ENCODE data around the gene THAP10.
"Not testable (repeated sequence)": the region's sequence is repeated elsewhere in the genome, so short reads cannot be mapped to it uniquely, and the experiment has no call there.

Gene THAP10

DNA sequence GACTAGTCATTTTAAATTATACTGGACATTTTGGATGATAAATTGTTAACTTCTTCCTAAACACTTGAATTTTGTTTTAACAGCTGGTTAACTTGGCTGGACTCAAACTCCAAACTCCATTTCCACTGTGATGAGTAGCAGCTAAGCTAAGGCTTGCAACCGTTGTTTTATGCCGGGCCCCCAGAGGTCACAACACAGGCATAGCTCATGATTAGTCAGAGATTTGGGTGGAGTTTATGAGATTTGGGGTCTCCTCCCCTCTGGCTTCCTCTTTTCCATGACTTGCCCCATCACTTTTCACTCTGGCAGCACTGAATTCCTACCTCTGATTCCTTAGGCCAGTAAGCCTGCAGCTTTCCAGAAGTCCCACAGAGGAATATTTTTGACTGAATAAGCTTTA, 12.8 kb downstream of the THAP10 start:
- DNase-seq (ENCODE audit: low read depth) = peak; percentile 47
- H3K4me3 ChIP-seq (ENCODE audit: low read length) = no peak overlapping the region
- TF ChIP-seq, protein P1, sequence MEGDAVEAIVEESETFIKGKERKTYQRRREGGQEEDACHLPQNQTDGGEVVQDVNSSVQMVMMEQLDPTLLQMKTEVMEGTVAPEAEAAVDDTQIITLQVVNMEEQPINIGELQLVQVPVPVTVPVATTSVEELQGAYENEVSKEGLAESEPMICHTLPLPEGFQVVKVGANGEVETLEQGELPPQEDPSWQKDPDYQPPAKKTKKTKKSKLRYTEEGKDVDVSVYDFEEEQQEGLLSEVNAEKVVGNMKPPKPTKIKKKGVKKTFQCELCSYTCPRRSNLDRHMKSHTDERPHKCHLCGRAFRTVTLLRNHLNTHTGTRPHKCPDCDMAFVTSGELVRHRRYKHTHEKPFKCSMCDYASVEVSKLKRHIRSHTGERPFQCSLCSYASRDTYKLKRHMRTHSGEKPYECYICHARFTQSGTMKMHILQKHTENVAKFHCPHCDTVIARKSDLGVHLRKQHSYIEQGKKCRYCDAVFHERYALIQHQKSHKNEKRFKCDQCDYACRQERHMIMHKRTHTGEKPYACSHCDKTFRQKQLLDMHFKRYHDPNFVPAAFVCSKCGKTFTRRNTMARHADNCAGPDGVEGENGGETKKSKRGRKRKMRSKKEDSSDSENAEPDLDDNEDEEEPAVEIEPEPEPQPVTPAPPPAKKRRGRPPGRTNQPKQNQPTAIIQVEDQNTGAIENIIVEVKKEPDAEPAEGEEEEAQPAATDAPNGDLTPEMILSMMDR (conservative IDR thresholded peaks at IDR 0.05; ENCODE audit: low read length) = no peak

DNA sequence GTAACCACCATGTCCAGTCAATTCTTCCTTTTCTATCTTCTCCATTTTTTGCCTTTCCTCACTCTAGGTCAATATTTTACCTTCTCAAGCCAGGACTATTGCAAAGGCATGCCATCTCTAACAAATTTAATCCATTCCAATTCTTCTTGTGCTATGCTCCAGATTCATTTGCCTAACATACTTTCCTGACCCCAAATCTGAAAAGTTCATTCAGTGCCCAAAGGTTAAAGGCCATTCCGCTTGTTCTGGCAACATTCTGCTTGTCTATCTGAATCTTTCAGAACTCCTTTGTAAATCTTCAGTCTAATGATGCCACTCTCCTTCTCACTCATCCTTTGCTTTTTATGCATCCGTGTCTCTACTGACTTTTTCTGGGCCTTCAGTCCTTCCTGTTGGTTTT, 15.6 kb downstream of the THAP10 start:
- H3K4me3 ChIP-seq (ENCODE audit: low read length) = no peak overlapping the region
- TF ChIP-seq, protein P1 (conservative IDR thresholded peaks at IDR 0.05; ENCODE audit: low read length) = no peak
- no peak for DNase-seq (ENCODE audit: low read depth)

DNA sequence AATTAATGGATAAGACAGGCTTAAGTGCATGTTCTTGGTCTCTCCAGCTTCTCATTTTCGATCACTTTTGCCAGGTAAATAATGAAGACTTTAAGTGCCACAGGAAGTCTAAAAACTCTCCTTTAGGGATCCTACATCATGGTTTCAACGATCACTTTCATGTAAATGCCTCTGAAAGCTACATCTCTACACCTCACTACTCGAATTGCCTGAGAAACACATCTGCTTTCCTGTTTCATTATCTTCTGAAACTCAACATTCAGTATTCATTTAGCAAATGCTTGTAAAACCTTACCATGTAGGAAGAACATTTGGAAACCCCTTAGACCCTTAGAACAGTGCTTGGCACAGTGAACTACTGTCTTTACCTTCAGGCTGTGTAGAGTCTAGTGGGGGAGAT, 16.2 kb downstream of the THAP10 start:
- TF ChIP-seq, protein P1 (conservative IDR thresholded peaks at IDR 0.05; ENCODE audit: low read length) = no peak
- H3K4me3 ChIP-seq (ENCODE audit: low read length) = no peak overlapping the region
- no peak for DNase-seq (ENCODE audit: low read depth)

DNA sequence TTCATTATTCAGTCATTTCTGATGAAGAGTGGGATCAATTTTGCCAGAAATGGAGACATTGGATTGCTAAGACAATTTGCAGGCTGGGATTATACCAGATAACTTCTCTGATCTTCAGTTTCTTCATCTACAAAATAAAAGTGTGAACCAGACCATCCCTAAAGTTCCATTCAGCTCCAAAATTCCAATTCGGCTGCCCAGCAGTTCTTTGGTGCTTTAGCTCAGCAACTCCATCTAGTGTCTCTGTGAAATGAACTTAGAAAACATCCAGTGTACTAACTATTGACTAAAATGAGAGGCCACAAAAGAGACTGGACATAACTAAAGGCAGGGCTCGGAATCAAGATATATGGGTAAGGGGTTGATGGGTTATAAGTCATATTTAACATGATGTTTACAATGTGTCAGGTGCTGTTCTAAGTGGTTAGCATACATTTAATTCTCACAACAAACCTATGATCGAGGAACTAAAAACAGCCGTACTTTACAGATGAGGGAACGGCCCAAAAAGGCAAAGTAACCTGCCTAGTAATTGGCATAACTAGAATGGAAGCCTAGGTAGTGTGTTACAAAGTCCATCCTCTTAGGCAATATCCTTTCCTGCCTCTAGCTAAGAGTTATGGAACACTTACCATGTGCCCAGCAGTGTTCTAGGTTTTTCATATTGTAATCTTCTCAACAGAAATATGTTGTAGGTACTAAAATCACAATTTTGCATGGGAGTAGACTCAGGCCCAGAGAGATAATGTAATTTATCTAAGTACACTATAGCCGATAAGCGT, 17.0 kb downstream of the THAP10 start:
- no peak overlapping the region for H3K4me3 ChIP-seq (ENCODE audit: low read length)
- TF ChIP-seq, protein P1 (conservative IDR thresholded peaks at IDR 0.05; ENCODE audit: low read length) = peak; percentile 80
- peak; percentile 52 for DNase-seq (ENCODE audit: low read depth)

DNA sequence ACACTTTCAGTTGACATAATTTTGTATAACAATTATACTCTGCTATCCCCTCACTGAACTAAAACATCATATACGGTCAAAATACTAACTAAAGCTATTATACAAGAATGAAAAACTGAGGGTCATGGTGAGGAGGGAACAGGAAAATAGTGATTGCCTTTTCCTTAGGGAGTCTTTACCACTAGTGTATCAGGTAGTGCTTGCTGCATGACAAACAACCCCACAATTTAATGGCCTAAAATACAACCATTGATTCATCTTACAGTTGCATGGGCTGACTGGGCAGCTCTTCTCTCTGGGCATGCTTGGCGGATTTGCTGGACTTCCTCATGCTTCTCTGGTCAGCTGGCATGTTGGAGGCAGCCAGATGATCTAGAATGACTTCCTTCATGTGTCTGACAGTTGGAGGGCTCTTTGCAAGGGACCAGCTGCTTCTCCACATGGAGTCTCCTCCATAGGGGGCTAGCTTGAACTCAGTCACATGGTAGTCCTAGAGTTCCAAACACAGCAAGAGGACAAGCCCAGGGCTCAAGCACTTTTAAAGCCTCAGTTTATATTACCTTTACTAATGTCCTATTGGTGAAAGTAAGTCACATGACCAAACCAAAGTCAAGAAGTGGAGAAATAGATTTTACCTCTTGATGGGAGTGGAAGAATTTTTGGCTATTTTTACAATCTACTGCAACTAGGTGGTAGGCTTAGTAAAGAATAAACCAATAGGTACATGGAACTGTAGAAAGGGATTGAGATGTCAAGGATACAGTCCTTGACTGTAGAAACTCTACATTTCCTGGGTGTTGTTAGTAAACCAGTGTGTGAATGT, 18.8 kb downstream of the THAP10 start:
- TF ChIP-seq, protein P1 (conservative IDR thresholded peaks at IDR 0.05; ENCODE audit: low read length) = no peak
- H3K4me3 ChIP-seq (ENCODE audit: low read length) = no peak overlapping the region
- DNase-seq (ENCODE audit: low read depth) = no peak

DNA sequence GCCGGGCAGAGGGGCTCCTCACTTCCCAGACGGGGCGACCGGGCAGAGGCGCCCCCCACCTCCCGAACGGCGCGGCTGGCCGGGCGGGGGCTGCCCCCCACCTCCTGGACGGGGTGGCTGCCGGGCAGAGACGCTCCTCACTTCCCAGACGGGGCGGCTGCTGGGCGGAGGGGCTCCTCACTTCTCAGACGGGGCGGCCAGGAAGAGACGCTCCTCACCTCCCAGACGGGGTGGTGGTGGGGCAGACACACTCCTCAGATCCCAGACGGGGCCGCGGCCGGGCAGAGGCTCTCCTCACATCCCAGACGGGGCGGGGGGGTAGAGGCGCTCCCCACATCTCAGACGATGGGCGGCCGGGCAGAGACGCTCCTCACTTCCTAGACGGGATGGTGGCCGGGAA, 20.7 kb downstream of the THAP10 start:
- not testable (repeated sequence) for H3K4me3 ChIP-seq (ENCODE audit: low read length); DNase-seq (ENCODE audit: low read depth)

DNA sequence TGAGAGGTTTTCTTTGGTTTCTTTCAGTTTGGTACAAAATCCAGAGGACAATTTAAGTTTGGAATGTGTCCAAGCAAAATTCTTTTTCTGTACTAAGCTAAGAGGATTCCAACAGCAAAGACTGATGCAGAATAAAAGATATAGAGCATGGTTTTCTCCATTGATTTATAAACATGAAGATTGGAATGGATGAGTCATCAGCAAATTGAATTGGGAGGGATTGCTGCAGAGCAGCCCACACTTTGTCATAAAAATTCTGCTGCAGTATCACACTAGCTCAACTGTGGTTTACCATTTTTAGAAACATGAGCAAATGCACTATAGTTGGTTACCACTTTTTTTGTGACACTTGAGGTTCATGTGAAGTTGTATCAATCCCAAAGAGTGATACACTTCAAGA, 22.2 kb downstream of the THAP10 start:
- H3K4me3 ChIP-seq (ENCODE audit: low read length) = no peak overlapping the region
- TF ChIP-seq, protein P1 (conservative IDR thresholded peaks at IDR 0.05; ENCODE audit: low read length) = no peak
- peak; percentile 88 for DNase-seq (ENCODE audit: low read depth)
